GM18511 (cell line): ENCODE data around the gene BAX.

Source experiments
- ATAC-seq: cut with Tn5 transposase; IDR thresholded peaks from one replicate; pipeline ENCODE4 v1.9.1; 2021; ENCODE audit warnings: mild to moderate bottlenecking, moderate library complexity; ENCODE audit not compliant: unreplicated experiment

BAX gene

DNA sequence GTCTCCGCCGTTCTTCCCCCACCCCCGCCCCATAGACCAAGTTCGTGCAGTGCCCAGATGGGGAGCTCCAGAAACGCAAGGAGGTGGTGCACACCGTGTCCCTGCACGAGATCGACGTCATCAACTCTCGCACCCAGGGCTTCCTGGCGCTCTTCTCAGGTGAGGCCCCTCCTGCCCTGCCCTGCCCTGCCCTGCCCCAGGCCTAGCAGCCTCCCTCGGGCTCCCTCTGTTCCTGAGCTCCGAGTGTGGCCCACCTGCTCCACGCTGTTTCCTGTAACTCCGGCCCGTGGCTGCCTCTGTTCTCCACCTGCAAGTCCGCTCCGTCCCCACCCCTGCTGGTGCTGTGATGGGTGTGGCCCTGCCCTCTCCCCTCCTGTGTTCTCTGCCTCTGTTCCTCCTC, 55.8 kb downstream of the BAX start:
- ATAC-seq = no peak

DNA sequence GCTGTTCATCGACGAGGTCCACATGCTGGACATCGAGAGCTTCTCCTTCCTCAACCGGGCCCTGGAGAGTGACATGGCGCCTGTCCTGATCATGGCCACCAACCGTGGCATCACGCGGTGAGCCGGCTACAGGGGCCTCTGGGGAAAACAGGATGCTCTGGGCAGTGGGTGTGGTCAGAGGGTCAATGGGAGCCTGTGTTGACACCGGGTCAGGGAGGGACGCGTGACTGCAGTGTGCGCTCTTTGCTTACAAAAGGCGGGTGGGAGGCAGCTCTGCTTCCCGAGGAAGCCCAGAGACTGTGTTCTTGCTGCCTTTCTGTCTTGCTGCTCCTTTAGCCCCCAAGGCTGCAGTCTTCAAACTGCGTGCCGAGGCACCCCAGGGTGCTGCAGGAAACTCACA, 56.5 kb downstream of the BAX start:
- ATAC-seq = no peak
